DMS53 (cell line): ENCODE measurements around the gene TSPEAR.

Experiments used
- DNase-seq: peaks from one replicate; lab custom pipeline; 2025; lab: John Stamatoyannopoulos, UW

Gene TSPEAR

GRCh38 chr21:44711327-44712202 lies at the start of gene TSPEAR:
Gene TSPEAR (minus strand): TSS chr21:44711572. CDS start chr21:44711514, 58 bp downstream.
- peak; percentile 84 for DNase-seq

GRCh38 chr21:44760376-44760775 lies 49.0 kb upstream of the TSPEAR start:
- DNase-seq, result no peak

GRCh38 chr21:44759628-44760285 lies 48.4 kb upstream of the TSPEAR start:
- DNase-seq, result no peak

- DNase-seq, result no peak
These were observed 47.6 kb upstream of the TSPEAR start for GRCh38 chr21:44758781-44759627.

- no peak for DNase-seq
These were observed 46.8 kb upstream of the TSPEAR start for GRCh38 chr21:44758141-44758561.

- DNase-seq, result no peak
These were observed 46.4 kb upstream of the TSPEAR start for GRCh38 chr21:44757731-44758130.

GRCh38 chr21:44756423-44757185 lies 45.2 kb upstream of the TSPEAR start:
- no peak for DNase-seq

GRCh38 chr21:44755227-44755626 lies 43.9 kb upstream of the TSPEAR start:
- DNase-seq, result no peak

- peak; percentile 10 for DNase-seq
These were observed 42.0 kb upstream of the TSPEAR start for GRCh38 chr21:44753357-44753756.

- peak; percentile 38 for DNase-seq
These were observed 41.4 kb upstream of the TSPEAR start for GRCh38 chr21:44752671-44753235.

- DNase-seq, result no peak
These were observed 40.6 kb upstream of the TSPEAR start for GRCh38 chr21:44751799-44752636.

- DNase-seq, result no peak
These were observed 39.9 kb upstream of the TSPEAR start for GRCh38 chr21:44751186-44751798.

- no peak for DNase-seq
These were observed 39.3 kb upstream of the TSPEAR start for GRCh38 chr21:44750675-44751025.

GRCh38 chr21:44749759-44750674 lies 38.6 kb upstream of the TSPEAR start:
- no peak for DNase-seq

- DNase-seq, result no peak
These were observed 37.9 kb upstream of the TSPEAR start for GRCh38 chr21:44749116-44749758.

GRCh38 chr21:44748621-44749020 lies 37.2 kb upstream of the TSPEAR start:
- no peak for DNase-seq

- peak; percentile 73 for DNase-seq
These were observed 31.2 kb upstream of the TSPEAR start for GRCh38 chr21:44742418-44743153.

GRCh38 chr21:44741921-44742320 lies 30.5 kb upstream of the TSPEAR start:
- DNase-seq, result no peak
